A549 treated with AZD9567 at 1 μM for 4 hours (cell line): ENCODE data around the gene NECTIN3. TPM values are rescaled to one million over a fixed set of nuclear protein-coding genes. Genes with fewer than 3 reads are reported as not detected.

Source experiments
- total RNA-seq: library from RNA; stranded (reverse); fragments of 200-300 nt; extraction: Qiagen RNA extraction; gene quantifications from 5 replicates; pipeline ENCODE4 v1.2.3, GENCODE V29; 2022; ENCODE audit not compliant: insufficient read depth

The NECTIN3 gene, protein sequence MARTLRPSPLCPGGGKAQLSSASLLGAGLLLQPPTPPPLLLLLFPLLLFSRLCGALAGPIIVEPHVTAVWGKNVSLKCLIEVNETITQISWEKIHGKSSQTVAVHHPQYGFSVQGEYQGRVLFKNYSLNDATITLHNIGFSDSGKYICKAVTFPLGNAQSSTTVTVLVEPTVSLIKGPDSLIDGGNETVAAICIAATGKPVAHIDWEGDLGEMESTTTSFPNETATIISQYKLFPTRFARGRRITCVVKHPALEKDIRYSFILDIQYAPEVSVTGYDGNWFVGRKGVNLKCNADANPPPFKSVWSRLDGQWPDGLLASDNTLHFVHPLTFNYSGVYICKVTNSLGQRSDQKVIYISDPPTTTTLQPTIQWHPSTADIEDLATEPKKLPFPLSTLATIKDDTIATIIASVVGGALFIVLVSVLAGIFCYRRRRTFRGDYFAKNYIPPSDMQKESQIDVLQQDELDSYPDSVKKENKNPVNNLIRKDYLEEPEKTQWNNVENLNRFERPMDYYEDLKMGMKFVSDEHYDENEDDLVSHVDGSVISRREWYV
- total RNA-seq: 16.3 to 26.6 TPM (median 23.2 TPM) in 5 replicates

DNA sequence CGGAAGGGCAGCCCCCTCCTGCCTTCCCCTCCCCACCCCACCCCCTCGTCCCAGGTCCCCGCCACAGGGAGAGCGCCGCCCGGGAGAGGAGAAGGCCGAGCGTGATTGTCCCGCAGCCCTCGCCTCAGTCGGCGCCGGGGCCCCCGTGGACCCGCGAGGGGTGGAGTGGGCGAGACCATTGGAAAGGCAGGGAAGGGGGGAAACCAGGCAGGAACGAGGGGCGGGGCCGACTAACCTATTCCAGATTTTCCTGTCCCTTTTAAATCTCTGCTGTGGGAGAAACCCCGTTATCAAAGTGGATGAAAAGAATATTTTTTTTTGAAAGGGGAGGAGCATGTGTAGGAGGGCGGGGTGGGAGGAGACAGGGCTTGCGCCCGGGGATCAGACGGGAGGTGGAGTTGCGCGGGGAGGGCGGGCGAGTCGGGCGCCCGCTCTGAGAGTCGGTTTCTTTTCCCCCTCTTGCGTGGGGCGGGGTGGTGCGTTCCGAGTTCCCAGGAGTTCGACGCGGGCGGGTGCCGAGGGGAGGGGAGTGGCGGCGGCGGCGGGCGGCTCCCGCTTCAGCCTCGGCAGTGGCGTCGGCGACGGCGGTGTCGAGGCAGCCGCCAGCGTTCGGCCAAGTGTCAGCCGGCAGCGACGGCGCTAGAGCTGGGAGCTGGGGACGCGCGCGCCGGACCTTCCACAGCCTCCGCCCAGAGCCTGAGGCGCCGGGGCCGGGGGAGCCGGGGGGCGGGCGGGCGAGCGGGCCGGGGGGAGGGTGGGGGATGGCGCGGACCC lies at the start of gene NECTIN3:
TSS of gene NECTIN3 (plus strand) at position 560 of the 774 bp plus-strand sequence. CDS start at position 762, 202 bp downstream.

